Adrenal gland (tissue), 12 donors: ENCODE measurements around the gene RPP25. TPM values are rescaled to one million over a fixed set of nuclear protein-coding genes. Genes with fewer than 3 reads are reported as not detected.

Source experiments
- DNase-seq, 7 donors: peaks; one replicate each; pipeline ENCODE4 v3.0.0-alpha.2; 2019 to 2020
- H3K27ac ChIP-seq, 5 donors: fragments of 200-600 bp; sonication (generic) in 4 of 5; 1 replicate in 3 of 5; 2 replicates in 2 of 5; pipeline versions ENCODE4 v1.5.1 to v1.8.0; 2016 to 2020; ENCODE audit warnings: mild to moderate bottlenecking in 1 of 5
- H3K27me3 ChIP-seq: fragments of 200-600 bp; 2 replicates; pipeline ENCODE4 v1.8.0; 2021
- H3K36me3 ChIP-seq, 2 donors: fragments of 200-600 bp; replicated peaks in 1 of 2; 1 replicate in 1 of 2; 2 replicates in 1 of 2; pipeline versions ENCODE4 v1.5.1 to v1.8.0; 2018 to 2022
- H3K4me1 ChIP-seq, 2 donors: fragments of 200-600 bp; replicated peaks in 1 of 2; 1 replicate in 1 of 2; 2 replicates in 1 of 2; pipeline versions ENCODE4 v1.5.1 to v1.8.0; 2018 to 2021
- H3K4me3 ChIP-seq, 4 donors: fragments of 200-600 bp; sonication (generic) in 3 of 4; one replicate each; pipeline ENCODE4 v1.5.1; 2016 to 2018
- H3K9me3 ChIP-seq, 3 donors: fragments of 200-600 bp; sonication (generic) in 1 of 3; replicated peaks in 1 of 3; 1 replicate in 2 of 3; 2 replicates in 1 of 3; pipeline versions ENCODE4 v1.5.1 to v1.8.0; 2016 to 2021
- CTCF ChIP-seq, 6 experiments: fragments of 450-650 bp in 4 of 6; fragments of 200-600 bp in 2 of 6; sonication (generic) in 1 of 6; IDR thresholded peaks; 1 replicate in 5 of 6; 2 replicates in 1 of 6; pipeline versions ENCODE4 v1.5.1 to v1.8.0; 2016 to 2021; ENCODE audit warnings: antibody characterized with exemption in 6 of 6, mild to moderate bottlenecking in 2 of 6, moderate library complexity in 1 of 6
- POLR2A ChIP-seq, 2 donors: fragments of 450-650 bp; IDR thresholded peaks; one replicate each; pipeline ENCODE4 v1.6.1; 2017; ENCODE audit warnings: antibody characterized with exemption in 2 of 2, mild to moderate bottlenecking in 2 of 2, moderate library complexity in 1 of 2
- WGBS, 4 donors: extraction: QIAGEN DNeasy Blood & Tissue Kit in 2 of 4; methylation state at CpG; one replicate each; pipeline versions ENCODE4 v1.1.5 to v1.1.7; 2013 to 2017; 5-methylcytosine and 5-hydroxymethylcytosine counted together
- intact Hi-C, 2 donors: fragments of 100-400 bp; cut with DNase I; formaldehyde crosslinking; loops; one replicate each; pipeline versions ENCODE4 v1.14.1 to v1.15.0; 2022 to 2023
- polyA plus RNA-seq, 3 donors: library from polyadenylated mRNA; stranded (reverse); fragments of 200-250 nt in 2 of 3; fragments of 350-450 nt in 1 of 3; fragmentation: Illumina TruSeq in 1 of 3; extraction: RNeasy Lipid Tissue Mini Kit (QIAGEN cat#74804) in 1 of 3; gene quantifications; one replicate each; pipeline ENCODE4 v1.2.3, GENCODE V29; 2013 to 2014
- total RNA-seq, 9 donors: library from RNA; depleted of rRNA in 4 of 9; stranded (reverse); fragments of >200 nt in 4 of 9; fragments of 120-200 nt in 1 of 9; fragmentation: NEBNext Ultra II Directional in 1 of 9; extraction: Animal tissue kit (Norgen Biotek cat#: 25700) in 1 of 9; gene quantifications; one replicate each; pipeline versions ENCODE4 v1.1.0 to v1.2.4, GENCODE V29; 2013 to 2023
- donor health status: healthy with polysubstance abuse.
- donor health status: Bipolar disorder and iron deficiency.
- donor health status: DM: yes; HTN: yes; CAD: no.
- donor health status: DM: no; HTN: no; CAD: no.
- donor health status: DM: no; HTN: no; CAD: no.
- donor health status: DM: yes; HTN: yes; CAD: no.

The RPP25 gene
- total and polyA plus RNA-seq, 12 donors = 12.1 to 46.2 (median 24.1) TPM

- no peak for DNase-seq
- TF ChIP-seq CTCF (IDR thresholded peaks at IDR 0.05) = no peak
- TF ChIP-seq POLR2A (IDR thresholded peaks at IDR 0.05) = no peak
- no peaks in the 10 kb centered on the region for H3K36me3 ChIP-seq
- intact Hi-C loops = no loop called here
- peaks cover 6 to 15% of the 10 kb centered on the region in 2 donors for H3K4me1 ChIP-seq
- WGBS, 4 donors = 81 to 91% (median 87%) methylated on average over 2 of the region's 2 CpGs
- no peaks in the 10 kb centered on the region for H3K27me3 ChIP-seq
- no peaks in the 10 kb centered on the region for H3K9me3 ChIP-seq
- no peak overlapping the region for H3K27ac ChIP-seq
- no peak overlapping the region for H3K4me3 ChIP-seq
Observed at GRCh38 chr15:74997543-74997942, 41.0 kb upstream of the RPP25 start.

GRCh38 chr15:74997141-74997540 is 40.6 kb upstream of the RPP25 start:
- TF ChIP-seq POLR2A (IDR thresholded peaks at IDR 0.05) (no peak), CTCF (IDR thresholded peaks at IDR 0.05) (no peak)
- DNase-seq = no peak
- Histone ChIP-seq H3K27ac (no peak overlapping the region), H3K9me3 (no peaks in the 10 kb centered on the region), H3K36me3 (no peaks in the 10 kb centered on the region), H3K4me1 (peaks cover 6 to 15% of the 10 kb centered on the region in 2 donors), H3K4me3 (no peak overlapping the region), H3K27me3 (no peaks in the 10 kb centered on the region)
- 63 to 87% (median 75%) methylated on average over 4 of the region's 4 CpGs for WGBS, 4 donors
- intact Hi-C loops = no loop called here

GRCh38 chr15:74995779-74996765 is 39.5 kb upstream of the RPP25 start:
- H3K36me3 ChIP-seq = no peaks in the 10 kb centered on the region
- TF ChIP-seq POLR2A (IDR thresholded peaks at IDR 0.05) (no peak), CTCF (IDR thresholded peaks at IDR 0.05) (no peak)
- H3K27me3 ChIP-seq = no peaks in the 10 kb centered on the region
- H3K4me3 ChIP-seq = peak overlapping the region in 2 of 4 donors; percentile 61 to 91
- no peaks in the 10 kb centered on the region for H3K9me3 ChIP-seq
- H3K27ac ChIP-seq = peak overlapping the region in 2 of 5 donors; percentile 32 to 57
- WGBS, 4 donors = 22 to 48% (median 31%) methylated on average over 6 to 42 of the region's 42 CpGs
- intact Hi-C loops = no loop called here
- DNase-seq = peak; percentile 20 to 77 (median 37)
- H3K4me1 ChIP-seq = peaks cover 6 to 15% of the 10 kb centered on the region in 2 donors

- TF ChIP-seq CTCF (IDR thresholded peaks at IDR 0.05) (no peak), POLR2A (IDR thresholded peaks at IDR 0.05) (peak; percentile 47 to 67)
- Histone ChIP-seq H3K27ac (peak within 1 kb of the TSS in 2 of 5 donors; percentile 32 to 57), H3K9me3 (no peaks in the 10 kb centered on the region), H3K4me1 (peaks cover 6 to 15% of the 10 kb centered on the region in 2 donors), H3K36me3 (no peaks in the 10 kb centered on the region), H3K4me3 (peak within 1 kb of the TSS in 2 of 4 donors; percentile 61 to 91), H3K27me3 (no peaks in the 10 kb centered on the region)
- DNase-seq = peak; percentile 96 to 98 (median 97)
- intact Hi-C loops = no loop called here
- 1 to 3% (median 1%) methylated on average over 8 to 58 of the region's 58 CpGs for WGBS, 4 donors
Observed at GRCh38 chr15:74995182-74995778, 38.7 kb upstream of the RPP25 start, which contains the start of gene SCAMP5. SCAMP5 (plus strand) TSS chr15:74995563; CDS start chr15:75011840, 16,277 bp downstream.
